ENCODE measurements around the gene PBXIP1.

DNA sequence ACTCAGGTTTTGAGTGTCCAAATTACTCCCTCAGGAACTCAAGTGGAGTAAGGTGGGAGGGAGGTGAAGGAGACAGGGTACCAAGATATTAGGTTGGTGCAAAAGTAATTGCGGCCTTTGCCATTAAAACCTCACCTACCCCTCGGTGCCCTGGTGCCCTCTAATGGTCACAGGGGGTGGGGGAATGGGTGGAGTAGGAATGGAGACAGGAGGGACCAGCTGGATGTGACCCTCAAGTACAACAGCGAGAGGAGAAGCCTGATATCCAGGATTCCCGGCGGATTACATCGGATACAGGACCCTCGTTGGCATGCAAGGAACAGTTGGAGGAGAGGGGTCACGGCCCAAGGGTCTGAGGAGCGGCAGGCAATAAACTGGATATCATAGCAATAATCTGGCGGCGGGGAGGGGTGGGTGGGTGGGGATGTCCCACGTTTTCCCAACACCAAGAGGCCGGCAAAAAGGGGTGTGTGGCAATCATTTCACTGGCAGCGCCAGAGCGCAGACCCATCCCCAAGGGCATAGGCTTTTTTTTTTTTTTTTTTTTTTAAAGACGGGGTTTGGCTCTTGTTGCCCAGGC, 42.4 kb upstream of the PBXIP1 start:
- TF ChIP-seq EZH2 (IDR thresholded peaks at IDR 0.05; ENCODE audit: insufficient read depth, poor library complexity, severe bottlenecking) (no peak), EZH2phosphoT487 (IDR thresholded peaks at IDR 0.05; ENCODE audit: insufficient read depth, low read depth) (no peak)

Data from GM23248 (cell line).